PC-3 (cell line): Measurements from ENCODE around the gene SSR2.

Experiments
- EZH2 ChIP-seq: fragments of 300-600 bp; sonication (generic); IDR thresholded peaks from one replicate; pipeline ENCODE4 v1.6.1; 2017; ENCODE audit warnings: antibody characterized with exemption, mild to moderate bottlenecking, low read length; ENCODE audit not compliant: unreplicated experiment
- EZH2phosphoT487 ChIP-seq: fragments of 300-600 bp; sonication (generic); IDR thresholded peaks from 2 replicates; pipeline ENCODE4 v1.6.1; 2018; ENCODE audit warnings: mild to moderate bottlenecking, antibody characterized with exemption, low read length, borderline replicate concordance
- TF ChIP-seq, protein P1 (sequence below): fragments of 300-600 bp; sonication (generic); conservative IDR thresholded peaks from 2 replicates; pipeline ENCODE4 v1.5.1; 2017; ENCODE audit warnings: antibody characterized with exemption, low read depth, mild to moderate bottlenecking, low read length

DNA sequence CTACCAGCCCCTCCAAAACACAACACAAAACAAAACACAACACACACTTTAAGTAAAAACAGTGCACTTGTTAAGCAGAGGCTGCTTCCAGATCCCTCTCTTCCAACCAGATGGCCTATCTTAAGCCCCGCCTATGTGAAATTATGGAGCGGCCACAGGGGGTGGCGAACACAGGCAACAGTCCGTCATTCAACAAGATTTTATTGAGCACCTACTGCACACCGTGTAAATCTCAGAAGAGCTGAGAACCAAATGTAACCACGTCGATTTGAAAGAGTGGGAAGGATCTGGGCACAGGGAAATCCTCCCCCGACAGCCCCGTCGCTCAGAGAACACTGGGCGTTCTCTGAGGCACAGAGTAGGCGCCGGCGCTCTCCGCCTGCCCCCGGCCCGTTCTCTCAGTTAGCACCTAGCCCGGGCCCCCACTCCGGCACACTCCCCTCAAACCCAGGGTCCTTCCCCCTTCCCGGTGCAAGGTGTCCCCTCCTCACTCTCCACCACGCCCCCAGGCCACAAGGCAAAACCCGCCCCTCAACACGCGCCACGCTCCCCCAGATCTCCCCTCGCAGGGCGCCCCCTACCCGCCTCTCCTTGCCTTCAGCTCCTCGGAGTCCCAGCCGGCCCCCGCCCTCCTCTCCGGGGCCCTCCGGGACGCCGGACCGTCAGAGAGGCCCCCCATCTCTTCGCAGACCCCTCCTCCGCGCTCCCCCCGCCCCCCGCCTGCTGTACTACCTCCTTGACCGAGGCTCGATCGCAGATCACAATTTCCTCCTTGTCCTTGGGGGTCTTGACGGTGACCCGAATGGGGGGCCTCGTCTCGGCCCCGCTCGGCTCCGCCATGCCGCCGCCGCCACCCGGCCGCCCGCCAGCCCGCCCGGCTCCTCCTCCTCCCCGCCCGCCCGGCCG lies 32.4 kb upstream of the SSR2 start:
- TF ChIP-seq, protein P1, sequence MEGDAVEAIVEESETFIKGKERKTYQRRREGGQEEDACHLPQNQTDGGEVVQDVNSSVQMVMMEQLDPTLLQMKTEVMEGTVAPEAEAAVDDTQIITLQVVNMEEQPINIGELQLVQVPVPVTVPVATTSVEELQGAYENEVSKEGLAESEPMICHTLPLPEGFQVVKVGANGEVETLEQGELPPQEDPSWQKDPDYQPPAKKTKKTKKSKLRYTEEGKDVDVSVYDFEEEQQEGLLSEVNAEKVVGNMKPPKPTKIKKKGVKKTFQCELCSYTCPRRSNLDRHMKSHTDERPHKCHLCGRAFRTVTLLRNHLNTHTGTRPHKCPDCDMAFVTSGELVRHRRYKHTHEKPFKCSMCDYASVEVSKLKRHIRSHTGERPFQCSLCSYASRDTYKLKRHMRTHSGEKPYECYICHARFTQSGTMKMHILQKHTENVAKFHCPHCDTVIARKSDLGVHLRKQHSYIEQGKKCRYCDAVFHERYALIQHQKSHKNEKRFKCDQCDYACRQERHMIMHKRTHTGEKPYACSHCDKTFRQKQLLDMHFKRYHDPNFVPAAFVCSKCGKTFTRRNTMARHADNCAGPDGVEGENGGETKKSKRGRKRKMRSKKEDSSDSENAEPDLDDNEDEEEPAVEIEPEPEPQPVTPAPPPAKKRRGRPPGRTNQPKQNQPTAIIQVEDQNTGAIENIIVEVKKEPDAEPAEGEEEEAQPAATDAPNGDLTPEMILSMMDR = peak; percentile 43
- TF ChIP-seq EZH2phosphoT487 (no peak), EZH2 (no peak)
